GM19238 (cell line): ENCODE measurements around the gene AP5B1.

Source experiments
- DNase-seq: peaks from one replicate; pipeline ENCODE4 v3.0.0; 2011; ENCODE audit warnings: low spot score; ENCODE audit not compliant: insufficient read length

The AP5B1 gene

DNA sequence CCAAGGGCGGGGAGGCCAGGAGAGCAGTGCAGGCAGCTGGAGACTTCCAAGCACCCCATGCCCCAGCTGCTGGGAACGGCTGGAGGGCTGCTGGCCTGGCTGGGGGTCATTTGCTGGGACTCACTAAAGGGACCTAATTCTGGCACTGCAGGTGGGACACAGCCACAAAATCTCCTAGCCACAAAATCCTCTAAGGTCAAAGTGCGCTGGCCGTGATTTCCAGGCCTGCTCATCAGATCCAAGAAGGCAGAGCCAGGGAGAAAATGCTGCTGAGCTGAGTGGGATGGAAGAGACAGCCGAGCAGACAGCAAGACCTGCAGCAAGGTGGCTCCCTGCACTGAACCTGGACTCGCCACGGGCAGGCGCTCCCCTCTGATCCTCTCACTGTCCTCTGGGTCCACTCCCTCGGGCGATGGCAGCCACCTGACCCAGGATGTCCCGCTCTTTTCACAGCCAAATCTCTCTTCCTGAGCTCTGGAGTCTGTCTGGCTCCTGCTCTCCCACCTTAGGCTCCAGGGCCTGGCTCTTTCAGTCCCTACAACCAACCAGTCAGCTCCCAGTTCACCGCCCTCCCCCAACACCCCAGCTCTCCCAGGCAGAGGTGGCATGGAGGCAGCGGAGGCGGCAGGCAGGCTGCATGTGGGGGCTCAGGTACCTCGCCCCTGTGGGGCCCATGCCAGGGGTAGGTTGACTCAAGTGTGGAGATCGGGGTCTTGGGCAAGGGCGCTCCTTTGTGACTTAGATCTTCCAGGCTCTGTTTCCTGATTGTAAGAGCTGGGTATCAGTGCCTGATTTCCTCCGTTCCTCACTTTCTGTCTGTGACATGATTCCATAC is 20.6 kb upstream of the AP5B1 start:
- no peak for DNase-seq

DNA sequence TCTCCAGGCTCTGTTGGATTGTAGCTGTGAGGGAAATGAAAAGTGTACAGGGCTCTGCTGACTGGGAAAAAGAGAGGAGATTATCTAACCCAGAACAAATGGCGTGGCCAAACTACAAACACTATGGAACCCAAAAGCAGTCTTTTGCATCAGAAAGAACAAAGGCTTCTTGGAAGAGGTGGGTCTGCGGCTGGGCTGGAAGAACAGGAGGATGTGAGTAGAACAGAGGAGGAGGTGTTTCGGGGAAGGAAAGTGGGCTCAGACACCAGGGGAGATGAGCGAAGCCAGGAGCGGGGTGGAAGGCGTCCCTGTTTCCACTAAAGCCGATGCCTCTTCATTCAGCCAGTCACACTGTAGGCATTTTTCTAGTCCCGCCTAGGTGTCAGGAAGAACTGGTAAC is 18.1 kb upstream of the AP5B1 start:
- no peak for DNase-seq

DNA sequence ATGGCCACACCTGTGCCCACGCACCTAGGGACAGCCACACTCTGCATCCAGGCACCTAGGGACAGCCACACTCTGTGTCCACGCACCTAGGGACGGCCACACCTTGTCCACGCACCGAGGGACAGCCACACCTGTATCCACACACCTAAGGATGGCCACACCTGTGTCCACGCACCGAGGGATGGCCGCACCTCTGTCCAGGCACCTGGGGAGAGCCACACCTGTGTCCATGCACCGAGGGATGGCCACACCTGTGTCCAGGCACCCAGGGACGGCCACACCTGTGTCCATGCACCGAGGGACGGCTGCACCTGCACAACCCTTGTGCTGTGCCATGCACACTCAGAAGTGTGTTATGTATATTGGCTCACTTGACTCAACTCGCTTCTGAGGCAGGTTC is 16.9 kb upstream of the AP5B1 start:
- no peak for DNase-seq

- no peak for DNase-seq
Observed at GRCh38 chr11:65796726-65797601, 16.2 kb upstream of the AP5B1 start.

- DNase-seq, result no peak
Observed at GRCh38 chr11:65794570-65795510, 14.1 kb upstream of the AP5B1 start.

GRCh38 chr11:65793625-65794400 is 13.0 kb upstream of the AP5B1 start:
- DNase-seq, result no peak

DNA sequence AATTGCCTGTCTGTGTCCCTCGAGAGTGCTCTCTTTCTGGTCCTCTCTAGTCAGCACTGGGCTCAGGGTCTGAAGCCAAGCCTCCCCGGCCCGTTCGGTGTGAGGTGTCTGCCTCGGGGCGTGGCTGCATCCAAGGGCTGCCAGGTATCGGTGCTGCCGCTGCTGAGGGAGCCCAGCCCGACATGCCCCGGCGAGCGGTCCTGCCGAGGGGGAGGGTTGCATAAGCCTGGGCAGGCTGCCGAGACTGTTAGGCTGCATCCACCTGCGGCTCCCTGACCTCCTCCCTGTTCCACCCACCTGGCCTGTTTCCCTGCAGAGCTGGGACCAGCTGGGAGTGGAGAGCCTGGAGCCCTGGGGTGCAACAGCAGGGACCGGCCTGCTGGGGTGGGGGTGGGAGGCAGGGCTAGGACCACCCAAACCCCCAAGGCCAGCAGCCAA is 12.4 kb upstream of the AP5B1 start:
- no peak for DNase-seq

- DNase-seq, result no peak
Observed at GRCh38 chr11:65792456-65792855, 11.7 kb upstream of the AP5B1 start.

DNA sequence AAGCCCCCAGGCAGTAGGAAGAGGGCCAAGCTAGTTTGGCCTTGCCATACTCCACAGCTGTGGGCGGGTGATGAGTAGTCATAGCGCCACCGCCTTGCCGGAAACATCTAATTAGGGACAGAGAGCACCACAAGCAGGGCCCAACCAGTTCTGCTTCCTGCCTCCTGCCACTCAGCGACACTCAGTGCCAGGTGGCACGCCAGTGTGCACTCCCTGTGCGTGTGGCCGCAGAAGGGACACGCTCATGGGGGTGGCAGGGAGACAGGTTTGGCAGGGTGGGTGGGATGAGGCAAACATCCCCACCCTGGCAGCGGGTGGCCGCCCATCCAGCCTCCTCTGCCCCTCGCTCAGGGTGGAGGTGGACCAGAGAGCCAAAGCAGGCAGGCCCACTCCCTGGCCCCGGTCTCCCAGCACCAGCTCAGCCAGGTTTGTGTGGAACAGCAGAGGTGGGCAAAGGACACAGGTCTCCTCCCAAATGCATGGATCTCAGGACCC is 11.0 kb upstream of the AP5B1 start:
- DNase-seq, result peak; percentile 89

DNA sequence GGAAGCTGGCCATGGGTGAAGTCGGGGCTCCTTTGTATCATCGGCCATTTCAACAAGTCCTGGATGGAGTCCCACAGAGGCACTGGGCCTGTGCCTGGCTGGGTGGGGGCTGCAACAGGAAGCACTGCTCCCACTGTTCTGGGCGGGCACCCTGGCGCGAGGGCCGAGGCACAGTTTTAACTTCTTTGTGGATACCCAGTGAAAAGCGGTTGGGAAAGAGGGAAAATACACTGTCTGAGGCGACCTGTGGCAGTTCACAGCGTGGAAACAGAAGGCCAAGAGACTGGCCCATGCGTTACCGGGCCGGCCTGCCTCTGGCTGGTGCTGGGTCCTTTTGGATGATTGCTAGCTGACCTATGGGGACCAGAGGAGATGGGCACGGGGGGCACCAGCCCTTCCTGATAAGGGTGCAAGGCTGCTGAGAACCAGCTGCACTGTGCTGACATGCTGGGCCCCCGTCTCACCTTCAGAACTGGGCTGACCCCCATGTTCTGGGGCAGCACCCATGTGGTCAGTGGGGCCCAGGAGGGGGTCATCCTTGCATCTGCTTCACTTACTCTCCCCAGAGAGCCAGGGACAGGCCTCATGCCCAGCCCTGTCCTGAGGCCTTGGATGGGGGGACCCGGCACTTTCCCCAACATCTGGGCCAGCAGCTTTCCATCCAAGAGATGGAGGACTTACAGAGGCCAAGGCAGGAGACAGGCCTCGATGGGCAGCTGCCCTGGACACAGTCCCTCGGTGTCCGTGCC is 10.3 kb upstream of the AP5B1 start:
- no peak for DNase-seq

- DNase-seq, result no peak
Observed at GRCh38 chr11:65790104-65790901, 9.5 kb upstream of the AP5B1 start.

DNA sequence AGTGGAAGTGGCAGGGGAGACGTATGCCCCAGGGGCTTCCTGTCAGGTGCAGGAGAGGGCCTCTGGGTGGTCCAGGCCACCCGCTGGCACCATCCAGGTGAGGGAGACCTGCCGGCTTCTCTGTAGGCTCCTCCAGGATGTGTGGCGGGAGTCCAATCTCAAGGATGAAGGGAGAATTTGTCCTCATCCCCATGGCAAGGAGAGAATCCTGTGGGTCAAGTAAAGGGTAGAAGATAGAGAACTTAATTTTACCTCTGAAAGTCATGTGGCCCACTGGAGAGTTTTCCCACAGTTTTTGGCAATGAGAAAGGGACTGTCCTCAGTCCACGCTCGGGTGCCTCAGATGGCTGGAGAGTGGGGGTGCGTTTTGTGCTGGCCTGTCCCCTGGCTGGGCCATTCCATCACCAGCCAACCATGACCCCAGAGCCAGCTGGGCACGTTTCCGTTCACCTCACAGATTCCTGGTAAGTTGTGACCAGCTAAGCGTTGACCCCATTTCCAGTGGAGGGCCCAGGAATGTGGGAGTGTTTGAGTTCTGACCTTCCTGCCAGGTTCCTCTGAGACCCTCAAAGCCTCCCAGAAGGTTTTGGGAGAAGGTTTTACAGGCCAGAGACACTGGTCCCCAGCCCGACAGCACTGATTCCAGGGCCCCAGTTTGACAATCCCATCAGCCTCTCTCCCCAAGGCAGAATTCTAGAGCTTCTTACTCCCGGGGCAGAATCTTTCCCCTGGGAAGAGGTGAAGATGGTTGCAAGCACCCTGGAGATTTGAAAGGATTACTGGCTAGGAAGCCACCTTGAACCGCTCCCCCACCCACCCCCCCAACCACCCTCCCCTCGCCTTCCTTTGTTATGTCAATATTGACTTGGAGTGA is 8.7 kb upstream of the AP5B1 start:
- no peak for DNase-seq

GRCh38 chr11:65788821-65789220 is 8.0 kb upstream of the AP5B1 start:
- DNase-seq, result no peak

GRCh38 chr11:65787649-65788622 is 7.2 kb upstream of the AP5B1 start:
- DNase-seq, result no peak

DNA sequence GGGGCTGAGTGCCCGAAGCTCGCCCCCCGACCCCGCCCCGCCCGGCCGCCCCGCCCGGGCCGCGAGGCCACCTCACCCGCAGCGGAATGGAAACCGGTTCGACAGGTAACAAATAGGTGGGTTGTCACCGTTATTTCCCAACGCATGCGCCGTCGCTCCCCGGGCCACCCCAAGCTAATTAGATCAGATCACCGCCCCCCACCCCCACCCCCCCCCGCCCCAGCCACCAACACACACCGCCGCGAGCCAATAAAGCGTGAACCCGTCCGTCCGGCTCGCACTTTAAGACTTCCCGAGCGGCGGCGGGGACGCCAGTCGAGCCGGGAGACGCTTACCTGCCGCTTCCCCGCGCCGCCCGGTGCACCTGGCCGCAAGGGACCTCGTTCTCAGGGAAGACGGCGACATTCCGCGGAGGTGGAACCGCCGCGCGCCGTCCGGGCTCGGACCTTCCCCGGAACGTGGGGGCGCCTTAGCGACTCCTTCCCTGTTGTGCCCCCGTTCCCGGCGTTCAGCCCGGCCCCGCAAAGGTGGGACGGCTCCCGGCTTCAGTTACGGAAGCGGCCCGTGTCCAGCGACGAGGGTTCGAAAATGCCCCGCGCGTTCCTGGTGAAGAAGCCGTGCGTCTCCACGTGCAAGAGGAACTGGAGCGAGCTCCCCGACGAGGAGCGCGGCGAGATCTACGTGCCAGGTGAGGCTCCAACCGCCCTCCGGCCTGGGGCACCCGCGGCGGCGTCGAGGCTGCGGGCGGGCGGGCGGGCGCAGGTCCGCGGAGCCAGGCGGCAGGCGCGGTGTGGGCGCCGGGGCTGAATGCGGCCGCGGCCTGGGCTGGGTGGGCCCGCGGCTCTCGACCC is 6.2 kb upstream of the AP5B1 start, which contains the start of gene OVOL1:
TSS of gene OVOL1 (plus strand) at position 278 of the 851 bp plus-strand sequence. CDS start at position 589, 311 bp downstream.
- DNase-seq, result no peak
